IMR-90 (cell line): ENCODE results near the gene DHX34. TPM values are rescaled to one million over a fixed set of nuclear protein-coding genes. Genes with fewer than 3 reads are reported as not detected.

Source experiments
- ATAC-seq: fragments of 200-7000 bp; cut with Tn5 transposase; 2 replicates; pipeline ENCODE4 v1.9.1; 2020; ENCODE audit warnings: low read depth, mild to moderate bottlenecking, moderate library complexity
- BruUV-seq: library from RNA; stranded (reverse); fragments of 400-500 nt; replicated peaks from 2 replicates; lab custom pipeline; 2021; lab: Mats Ljungman, UMichigan
- CTCF ChIA-PET: fragments of 300-600 bp; formaldehyde crosslinking; extraction: SDS; loops from one replicate; lab custom pipeline; 2021; ENCODE audit warnings: antibody characterized with exemption; lab: Yijun Ruan, JAX
- POLR2A ChIA-PET: fragments of 300-600 bp; sonication (Branson Sonifier 250); formaldehyde crosslinking; loops from one replicate; lab custom pipeline; 2022; ENCODE audit warnings: antibody characterized with exemption; ENCODE audit not compliant: unreplicated experiment; lab: Charles Lee
- DNase-seq: peaks from one replicate; pipeline ENCODE4 v3.0.0; 2013
- H2AFZ ChIP-seq: replicated peaks from 2 replicates; pipeline ENCODE3; 2013; ENCODE audit warnings: low read length, mild to moderate bottlenecking; ENCODE audit not compliant: poor library complexity
- H2AK5ac ChIP-seq: 2 replicates; pipeline ENCODE4 v1.6.1; 2013; ENCODE audit warnings: low read depth, low read length, inconsistent platforms
- H2AK9ac ChIP-seq: replicated peaks from 2 replicates; pipeline ENCODE3; 2013; ENCODE audit warnings: mild to moderate bottlenecking, low read depth, low read length, moderate library complexity; ENCODE audit not compliant: poor library complexity
- H2BK120ac ChIP-seq: 2 replicates; pipeline ENCODE4 v1.6.1; 2013; ENCODE audit warnings: low read depth, low read length, inconsistent platforms
- H2BK15ac ChIP-seq: 3 replicates; pipeline ENCODE4 v1.6.1; 2013; ENCODE audit warnings: low read depth, low read length, inconsistent platforms
- H2BK20ac ChIP-seq: 2 replicates; pipeline ENCODE4 v1.6.1; 2013; ENCODE audit warnings: low read depth, mild to moderate bottlenecking, inconsistent platforms, low read length, moderate library complexity
- H2BK5ac ChIP-seq: 2 replicates; pipeline ENCODE4 v1.6.1; 2013; ENCODE audit warnings: mild to moderate bottlenecking, low read depth, low read length, inconsistent platforms; ENCODE audit not compliant: poor library complexity, severe bottlenecking
- H3K14ac ChIP-seq: replicated peaks from 2 replicates; pipeline ENCODE4 v1.6.1; 2013; ENCODE audit warnings: low read depth, low read length, inconsistent platforms
- H3K18ac ChIP-seq: 2 replicates; pipeline ENCODE4 v1.6.1; 2013; ENCODE audit warnings: low read depth, low read length, control low read depth
- H3K23ac ChIP-seq: 2 replicates; pipeline ENCODE4 v1.6.1; 2013; ENCODE audit warnings: low read depth, low read length, inconsistent platforms
- H3K27ac ChIP-seq: 2 replicates; pipeline ENCODE4 v1.5.1; 2013; ENCODE audit warnings: mild to moderate bottlenecking, control low read depth, low read length; ENCODE audit not compliant: insufficient read depth
- H3K27me3 ChIP-seq: 2 replicates; pipeline ENCODE4 v1.6.1; 2013; ENCODE audit warnings: low read length; ENCODE audit not compliant: control insufficient read depth, insufficient read depth
- H3K36me3 ChIP-seq: 2 replicates; pipeline ENCODE4 v1.6.1; 2013; ENCODE audit warnings: low read length, mixed read lengths; ENCODE audit not compliant: control insufficient read depth, insufficient read depth
- H3K4ac ChIP-seq: 2 replicates; pipeline ENCODE4 v1.6.1; 2013; ENCODE audit warnings: low read depth, low read length, inconsistent platforms
- H3K4me1 ChIP-seq: 2 replicates; pipeline ENCODE4 v1.6.1; 2013; ENCODE audit warnings: low read length, mixed read lengths; ENCODE audit not compliant: control insufficient read depth, insufficient read depth
- H3K4me2 ChIP-seq: 2 replicates; pipeline ENCODE4 v1.6.1; 2013; ENCODE audit warnings: low read depth, mild to moderate bottlenecking, control low read depth, low read length, moderate library complexity
- H3K4me3 ChIP-seq: 2 replicates; pipeline ENCODE4 v1.5.1; 2013; ENCODE audit warnings: low read depth, mild to moderate bottlenecking, control low read depth, low read length, moderate library complexity; ENCODE audit not compliant: insufficient read depth
- H3K56ac ChIP-seq: 2 replicates; pipeline ENCODE4 v1.6.1; 2013; ENCODE audit warnings: low read length, inconsistent platforms; ENCODE audit not compliant: insufficient read depth; ENCODE audit errors: extremely low read depth
- H3K79me1 ChIP-seq, 2 experiments: 2 replicates each; pipeline ENCODE4 v1.6.1; 2013; ENCODE audit warnings: low read length in 2 of 2, inconsistent platforms in 1 of 2, low read depth in 1 of 2
- H3K9ac ChIP-seq: 2 replicates; pipeline ENCODE4 v1.6.1; 2013; ENCODE audit warnings: low read depth, low read length, control low read depth
- H3K9me1 ChIP-seq: 2 replicates; pipeline ENCODE4 v1.6.1; 2013; ENCODE audit warnings: low read length, inconsistent platforms; ENCODE audit not compliant: insufficient read depth
- H3K9me3 ChIP-seq: 2 replicates; pipeline ENCODE4 v1.6.1; 2013; ENCODE audit warnings: low read length; ENCODE audit not compliant: control insufficient read depth, insufficient read depth
- H4K20me1 ChIP-seq: 2 replicates; pipeline ENCODE4 v1.6.1; 2013; ENCODE audit warnings: low read length, inconsistent platforms; ENCODE audit not compliant: insufficient read depth
- H4K5ac ChIP-seq: 2 replicates; pipeline ENCODE4 v1.6.1; 2013; ENCODE audit warnings: mild to moderate bottlenecking, low read depth, low read length, control low read depth
- H4K8ac ChIP-seq, 2 experiments: 2 replicates each; pipeline ENCODE4 v1.6.1; 2013; ENCODE audit warnings: low read depth in 2 of 2, low read length in 2 of 2, control low read depth in 1 of 2, inconsistent platforms in 1 of 2
- H4K91ac ChIP-seq: 2 replicates; pipeline ENCODE4 v1.6.1; 2013; ENCODE audit warnings: low read depth, low read length, inconsistent platforms; ENCODE audit not compliant: insufficient read depth
- BHLHE40 ChIP-seq: fragments of 150-350 bp; IDR thresholded peaks from 2 replicates; pipeline ENCODE4 v1.6.1; 2016; ENCODE audit warnings: mild to moderate bottlenecking, low read depth, low read length
- CTCF ChIP-seq: conservative IDR thresholded peaks from 2 replicates; pipeline ENCODE4 v1.5.1; 2012; ENCODE audit warnings: mild to moderate bottlenecking, low read depth, low read length, improper control_type of control experiment
- FOS ChIP-seq: fragments of 150-350 bp; IDR thresholded peaks from 2 replicates; pipeline ENCODE4 v1.6.1; 2016; ENCODE audit warnings: low read depth, low read length
- MAFK ChIP-seq: IDR thresholded peaks from 2 replicates; pipeline ENCODE4 v1.6.1; 2012; ENCODE audit warnings: low read depth, low read length, improper control_type of control experiment
- RCOR1 ChIP-seq: IDR thresholded peaks from 2 replicates; pipeline ENCODE4 v1.6.1; 2012; ENCODE audit warnings: mild to moderate bottlenecking, low read length, improper control_type of control experiment; ENCODE audit not compliant: insufficient replicate concordance
- USF2 ChIP-seq: fragments of 150-350 bp; IDR thresholded peaks from 2 replicates; pipeline ENCODE4 v1.6.1; 2017; ENCODE audit warnings: mild to moderate bottlenecking, antibody characterized with exemption, low read length, low read depth
- WGBS, 2 experiments: methylation state at CpG; one replicate each; pipeline versions ENCODE4 v1.1.5 to v1.1.7; 2013; ENCODE audit warnings: missing lambda C conversion rate in 2 of 2; ENCODE audit not compliant: insufficient read length in 1 of 2; ENCODE audit errors: extremely low coverage in 2 of 2; 5-methylcytosine and 5-hydroxymethylcytosine counted together
- dilution Hi-C: fragments of 300-500 bp; cut with HindIII; formaldehyde crosslinking; loops from one replicate; pipeline ENCODE4 v1.14.3; 2018; ENCODE audit warnings: low sequenced_read_pairs; ENCODE audit not compliant: unreplicated experiment
- in situ Hi-C: fragments of 300-500 bp; cut with MboI; formaldehyde crosslinking; loops from 3 replicates; pipeline ENCODE4 v1.14.3; 2019; ENCODE audit warnings: low sequenced_read_pairs, inconsistent platforms, mixed read lengths
- intact Hi-C: fragments of 100-400 bp; cut with micrococcal nuclease; formaldehyde crosslinking; loops from 2 replicates; pipeline ENCODE4 v1.10.0; 2022
- polyA plus RNA-seq, 3 experiments: library from polyadenylated mRNA; depleted of rRNA; stranded (reverse); fragments of >200 nt; gene quantifications; 2 replicates each; pipeline ENCODE4 v1.2.3, GENCODE V29; 2012; ENCODE audit warnings: low replicate concordance in 1 of 3
- total RNA-seq: library from RNA; depleted of rRNA; stranded (reverse); fragments of >200 nt; gene quantifications from 2 replicates; pipeline ENCODE4 v1.2.3, GENCODE V29; 2012

DHX34 gene
- total and polyA plus RNA-seq, 2 of the 4 experiments (the other 2 are of a cell fraction) = 4.5 to 13.7 TPM

GRCh38 chr19:47323872-47324271 lies 25.2 kb upstream of the DHX34 start:
- H2BK20ac ChIP-seq = no peak overlapping the region
- ChIA-PET CTCF (interaction anchor here (1.0 kb wide), 1 partner anchor 25 kb away, joined by 3 read pairs; the partner anchor contains the start of gene DHX34), POLR2A (no interaction called here)
- intact Hi-C loops = no loop called here
- no peaks in the 10 kb centered on the region for H3K79me1 ChIP-seq
- TF ChIP-seq FOS (no peak), RCOR1 (no peak), CTCF (no peak), MAFK (no peak), USF2 (no peak), BHLHE40 (no peak)
- H2AK5ac ChIP-seq = no peak overlapping the region; the same call in 1 of the 2 replicates
- no peak overlapping the region for H2AFZ ChIP-seq
- 90% methylated on average over 6 of the region's 12 CpGs; no CpG with 5 or more reads in 1 of the 2 experiments for WGBS, 2 experiments
- H3K14ac ChIP-seq = no peak overlapping the region
- H4K5ac ChIP-seq = no peak overlapping the region
- no peak overlapping the region for H4K91ac ChIP-seq
- ATAC-seq (no peak), DNase-seq (no peak)
- no peak overlapping the region for H2BK5ac ChIP-seq
- H3K4ac ChIP-seq = no peak overlapping the region
- no peak overlapping the region for H3K9ac ChIP-seq
- 0 out of 2 replicates have a peak, but pooled peaks cover 3% of the 10 kb centered on the region for H3K9me1 ChIP-seq
- H4K20me1 ChIP-seq = no peaks in the 10 kb centered on the region
- H3K27ac ChIP-seq = no peak overlapping the region
- H3K56ac ChIP-seq = no peak overlapping the region
- peaks cover 2% of the 10 kb centered on the region for H3K9me3 ChIP-seq
- peak overlapping the region; percentile 19 for H2AK9ac ChIP-seq
- dilution Hi-C loops = no loop called here
- H3K4me2 ChIP-seq = no peak overlapping the region
- no peak overlapping the region for H2BK120ac ChIP-seq
- no peaks in the 10 kb centered on the region for H3K36me3 ChIP-seq
- no peak overlapping the region for H2BK15ac ChIP-seq
- no peak overlapping the region for H4K8ac ChIP-seq
- H3K4me3 ChIP-seq = no peak overlapping the region
- peaks cover 8% of the 10 kb centered on the region for H3K27me3 ChIP-seq
- no peak overlapping the region for H3K18ac ChIP-seq
- in situ Hi-C loops = no loop called here
- H3K4me1 ChIP-seq = no peaks in the 10 kb centered on the region
- no TSS peak for BruUV-seq
- H3K23ac ChIP-seq = no peak overlapping the region
